ENCODE data around the gene RAD18.

GRCh38 chr3:9007928-9008327 lies 44.7 kb upstream of the RAD18 start:
- TF ChIP-seq POLR2AphosphoS5 (IDR thresholded peaks at IDR 0.05; ENCODE audit: low read depth, low read length), result no peak
- TF ChIP-seq REST (IDR thresholded peaks at IDR 0.05; ENCODE audit: insufficient read depth in 1 of 2, low read depth in 2 of 2, low read length in 2 of 2), result no peak
